Astrocyte (in vitro differentiated cells and primary cell): Measurements from ENCODE around the gene NDRG4.

ENCODE experiments used
- EZH2 ChIP-seq: IDR thresholded peaks from 2 replicates; pipeline ENCODE4 v1.6.1; 2012; ENCODE audit warnings: mild to moderate bottlenecking, low read length, inconsistent platforms; ENCODE audit not compliant: insufficient read depth
- TF ChIP-seq, protein P1 (sequence below): IDR thresholded peaks from 2 replicates; pipeline ENCODE4 v1.5.1; 2011; ENCODE audit warnings: low read depth, mild to moderate bottlenecking, inconsistent platforms, low read length, moderate library complexity; ENCODE audit not compliant: insufficient read depth

- TF ChIP-seq, protein P1, sequence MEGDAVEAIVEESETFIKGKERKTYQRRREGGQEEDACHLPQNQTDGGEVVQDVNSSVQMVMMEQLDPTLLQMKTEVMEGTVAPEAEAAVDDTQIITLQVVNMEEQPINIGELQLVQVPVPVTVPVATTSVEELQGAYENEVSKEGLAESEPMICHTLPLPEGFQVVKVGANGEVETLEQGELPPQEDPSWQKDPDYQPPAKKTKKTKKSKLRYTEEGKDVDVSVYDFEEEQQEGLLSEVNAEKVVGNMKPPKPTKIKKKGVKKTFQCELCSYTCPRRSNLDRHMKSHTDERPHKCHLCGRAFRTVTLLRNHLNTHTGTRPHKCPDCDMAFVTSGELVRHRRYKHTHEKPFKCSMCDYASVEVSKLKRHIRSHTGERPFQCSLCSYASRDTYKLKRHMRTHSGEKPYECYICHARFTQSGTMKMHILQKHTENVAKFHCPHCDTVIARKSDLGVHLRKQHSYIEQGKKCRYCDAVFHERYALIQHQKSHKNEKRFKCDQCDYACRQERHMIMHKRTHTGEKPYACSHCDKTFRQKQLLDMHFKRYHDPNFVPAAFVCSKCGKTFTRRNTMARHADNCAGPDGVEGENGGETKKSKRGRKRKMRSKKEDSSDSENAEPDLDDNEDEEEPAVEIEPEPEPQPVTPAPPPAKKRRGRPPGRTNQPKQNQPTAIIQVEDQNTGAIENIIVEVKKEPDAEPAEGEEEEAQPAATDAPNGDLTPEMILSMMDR, result no peak
- no peak for TF ChIP-seq EZH2
Observed at GRCh38 chr16:58471209-58471975, 28.6 kb upstream of the NDRG4 start.
